Endodermal cell (in vitro differentiated cells): ENCODE results near the gene KCNJ10. TPM values are rescaled to one million over a fixed set of nuclear protein-coding genes. Genes with fewer than 3 reads are reported as not detected.

Experiments
- DNase-seq: peaks from one replicate; pipeline ENCODE4 v3.0.0-alpha.2; 2017
- H3K27ac ChIP-seq: 2 replicates; pipeline ENCODE4 v1.5.1; 2013; ENCODE audit warnings: mild to moderate bottlenecking, low read depth, low read length, moderate library complexity
- H3K27me3 ChIP-seq: 2 replicates; pipeline ENCODE4 v1.6.1; 2013; ENCODE audit warnings: mild to moderate bottlenecking, low read length, moderate library complexity; ENCODE audit not compliant: insufficient read depth, control insufficient read depth, poor library complexity, severe bottlenecking
- H3K36me3 ChIP-seq: 2 replicates; pipeline ENCODE4 v1.7.0; 2013; ENCODE audit warnings: mild to moderate bottlenecking, low read length, moderate library complexity; ENCODE audit not compliant: control insufficient read depth, insufficient read depth
- H3K4me1 ChIP-seq: one replicate; pipeline ENCODE4 v1.7.0; 2013; ENCODE audit warnings: low read length; ENCODE audit not compliant: control insufficient read depth, insufficient read depth
- H3K4me3 ChIP-seq: 2 replicates; pipeline ENCODE4 v1.5.1; 2013; ENCODE audit warnings: mild to moderate bottlenecking, low read length, moderate library complexity
- H3K9ac ChIP-seq: 2 replicates; pipeline ENCODE4 v1.6.1; 2013; ENCODE audit warnings: mild to moderate bottlenecking, low read length, moderate library complexity; ENCODE audit not compliant: poor library complexity, severe bottlenecking; ENCODE audit errors: extremely low read depth
- H3K9me3 ChIP-seq: 2 replicates; pipeline ENCODE4 v1.6.1; 2013; ENCODE audit warnings: mild to moderate bottlenecking, low read length, moderate library complexity; ENCODE audit not compliant: control insufficient read depth
- H3K27ac Mint-ChIP-seq: 2 replicates; pipeline ENCODE4 v1.8.0; 2020; ENCODE audit warnings: mixed read lengths
- H3K27me3 Mint-ChIP-seq: 2 replicates; pipeline ENCODE4 v1.8.0; 2021; ENCODE audit warnings: mild to moderate bottlenecking, mixed read lengths; ENCODE audit not compliant: insufficient read depth
- H3K36me3 Mint-ChIP-seq: 2 replicates; pipeline ENCODE4 v1.8.0; 2020; ENCODE audit warnings: low read depth, mixed read lengths
- H3K4me1 Mint-ChIP-seq: 2 replicates; pipeline ENCODE4 v1.8.0; 2020; ENCODE audit warnings: mixed read lengths
- H3K4me3 Mint-ChIP-seq: 2 replicates; pipeline ENCODE4 v1.8.0; 2020; ENCODE audit warnings: mild to moderate bottlenecking, moderate library complexity, mixed read lengths
- H3K9me3 Mint-ChIP-seq: 2 replicates; pipeline ENCODE4 v1.8.0; 2020; ENCODE audit warnings: mild to moderate bottlenecking, mixed read lengths
- WGBS, 2 experiments: methylation state at CpG; one replicate each; pipeline versions ENCODE4 v1.1.5 to v1.1.7; 2013; ENCODE audit warnings: missing lambda C conversion rate in 2 of 2, mixed read lengths in 1 of 2; ENCODE audit not compliant: insufficient coverage in 1 of 2, insufficient read length in 1 of 2; 5-methylcytosine and 5-hydroxymethylcytosine counted together
- total RNA-seq, 2 donors: library from RNA; stranded (reverse); fragmentation: NEBNext Ultra II Directional in 1 of 2; extraction: Animal tissue kit (Norgen Biotek cat#: 25700) in 1 of 2; gene quantifications; 2 replicates in 1 of 2; 3 replicates in 1 of 2; pipeline ENCODE4 v1.2.1, GENCODE V29; 2021
- TF ChIP-seq, protein P1 (sequence below): fragments of 200-600 bp; sonication (generic); conservative IDR thresholded peaks from 2 replicates; pipeline ENCODE4 v1.5.0; 2021; ENCODE audit warnings: antibody characterized with exemption, mild to moderate bottlenecking

The KCNJ10 gene
- total RNA-seq, 2 donors from 2014 or later, result 0.26 TPM; not detected in 1

DNA sequence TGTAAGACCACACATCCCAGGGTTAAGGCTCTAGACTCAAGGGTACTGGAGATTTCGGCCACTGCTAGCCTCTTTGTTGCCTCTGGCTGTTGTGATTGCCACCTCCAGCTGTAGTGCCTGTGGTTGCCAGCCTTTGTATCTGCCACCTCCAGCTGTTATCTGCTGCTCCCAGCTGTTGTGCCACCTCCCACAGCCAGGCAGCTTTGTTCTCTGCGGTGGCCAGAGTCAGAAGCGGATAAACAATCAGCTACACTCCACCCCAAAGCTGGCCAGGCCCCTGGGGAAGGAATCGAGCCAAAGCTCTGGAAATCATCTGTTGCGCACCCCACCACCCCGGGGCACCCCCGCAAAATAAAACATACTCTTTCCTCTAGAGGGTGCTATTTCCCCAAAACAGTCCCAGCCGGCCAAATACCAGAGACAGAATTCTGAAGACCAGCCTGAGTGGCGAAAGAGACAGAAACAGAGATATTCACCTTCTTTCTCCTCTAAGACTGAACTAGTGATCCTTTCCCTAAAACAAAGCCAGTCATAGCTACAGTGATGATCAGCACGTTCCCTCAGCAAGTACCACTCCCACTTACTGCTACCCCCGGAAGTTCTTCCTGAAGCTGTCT, 23.4 kb downstream of the KCNJ10 start:
- Histone ChIP-seq H3K9me3 (no peaks in the 10 kb centered on the region), H3K27me3 (no peaks in the 10 kb centered on the region), H3K9ac (no peak overlapping the region), H3K27ac (no peak overlapping the region), H3K4me3 (peak overlapping the region; percentile 19), H3K36me3 (peaks cover 5% of the 10 kb centered on the region), H3K4me1 (peaks cover 3% of the 10 kb centered on the region)
- WGBS, 2 experiments, result 15 to 16% methylated on average over 5 to 11 of the region's 11 CpGs
- H3K27me3 Mint-ChIP-seq, result peaks cover 21% of the 10 kb centered on the region
- H3K36me3 Mint-ChIP-seq, result no peaks in the 10 kb centered on the region
- H3K4me1 Mint-ChIP-seq, result peaks cover 29% of the 10 kb centered on the region
- peak overlapping the region; percentile 8 for H3K27ac Mint-ChIP-seq
- no peaks in the 10 kb centered on the region for H3K9me3 Mint-ChIP-seq
- peak; percentile 92 for DNase-seq
- TF ChIP-seq, protein P1, sequence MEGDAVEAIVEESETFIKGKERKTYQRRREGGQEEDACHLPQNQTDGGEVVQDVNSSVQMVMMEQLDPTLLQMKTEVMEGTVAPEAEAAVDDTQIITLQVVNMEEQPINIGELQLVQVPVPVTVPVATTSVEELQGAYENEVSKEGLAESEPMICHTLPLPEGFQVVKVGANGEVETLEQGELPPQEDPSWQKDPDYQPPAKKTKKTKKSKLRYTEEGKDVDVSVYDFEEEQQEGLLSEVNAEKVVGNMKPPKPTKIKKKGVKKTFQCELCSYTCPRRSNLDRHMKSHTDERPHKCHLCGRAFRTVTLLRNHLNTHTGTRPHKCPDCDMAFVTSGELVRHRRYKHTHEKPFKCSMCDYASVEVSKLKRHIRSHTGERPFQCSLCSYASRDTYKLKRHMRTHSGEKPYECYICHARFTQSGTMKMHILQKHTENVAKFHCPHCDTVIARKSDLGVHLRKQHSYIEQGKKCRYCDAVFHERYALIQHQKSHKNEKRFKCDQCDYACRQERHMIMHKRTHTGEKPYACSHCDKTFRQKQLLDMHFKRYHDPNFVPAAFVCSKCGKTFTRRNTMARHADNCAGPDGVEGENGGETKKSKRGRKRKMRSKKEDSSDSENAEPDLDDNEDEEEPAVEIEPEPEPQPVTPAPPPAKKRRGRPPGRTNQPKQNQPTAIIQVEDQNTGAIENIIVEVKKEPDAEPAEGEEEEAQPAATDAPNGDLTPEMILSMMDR, result peak; percentile 85
- H3K4me3 Mint-ChIP-seq, result peak overlapping the region; percentile 17

DNA sequence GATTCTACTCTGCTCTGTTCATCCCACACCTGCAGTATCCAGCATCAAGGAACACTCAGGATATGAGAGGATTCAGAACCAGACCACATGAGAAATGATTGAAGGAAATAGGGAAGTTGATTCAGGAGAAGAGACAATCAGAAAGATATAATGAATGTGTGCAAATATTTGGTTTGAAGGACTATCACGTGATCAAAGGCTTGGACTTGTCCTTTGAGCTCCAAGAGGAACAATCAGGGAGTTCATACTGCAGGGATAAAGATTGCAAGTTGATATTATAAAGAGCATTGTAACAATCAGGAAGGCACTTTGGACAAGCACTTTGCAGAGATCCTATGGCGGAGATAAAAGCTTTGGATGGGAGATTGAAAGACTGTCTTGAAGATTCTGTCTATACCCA, 24.3 kb downstream of the KCNJ10 start:
- H3K27ac ChIP-seq, result no peak overlapping the region
- H3K4me1 ChIP-seq, result peaks cover 3% of the 10 kb centered on the region
- peaks cover 9% of the 10 kb centered on the region for H3K36me3 ChIP-seq
- Mint-ChIP-seq H3K27ac (no peak overlapping the region), H3K4me3 (no peak overlapping the region), H3K27me3 (peaks cover 22% of the 10 kb centered on the region), H3K4me1 (peaks cover 29% of the 10 kb centered on the region), H3K36me3 (no peaks in the 10 kb centered on the region), H3K9me3 (no peaks in the 10 kb centered on the region)
- no peaks in the 10 kb centered on the region for H3K27me3 ChIP-seq
- DNase-seq, result no peak
- H3K4me3 ChIP-seq, result no peak overlapping the region
- H3K9me3 ChIP-seq, result no peaks in the 10 kb centered on the region
- no peak overlapping the region for H3K9ac ChIP-seq
- TF ChIP-seq, protein P1, result no peak
- 87 to 92% methylated on average over 1 to 2 of the region's 2 CpGs for WGBS, 2 experiments

DNA sequence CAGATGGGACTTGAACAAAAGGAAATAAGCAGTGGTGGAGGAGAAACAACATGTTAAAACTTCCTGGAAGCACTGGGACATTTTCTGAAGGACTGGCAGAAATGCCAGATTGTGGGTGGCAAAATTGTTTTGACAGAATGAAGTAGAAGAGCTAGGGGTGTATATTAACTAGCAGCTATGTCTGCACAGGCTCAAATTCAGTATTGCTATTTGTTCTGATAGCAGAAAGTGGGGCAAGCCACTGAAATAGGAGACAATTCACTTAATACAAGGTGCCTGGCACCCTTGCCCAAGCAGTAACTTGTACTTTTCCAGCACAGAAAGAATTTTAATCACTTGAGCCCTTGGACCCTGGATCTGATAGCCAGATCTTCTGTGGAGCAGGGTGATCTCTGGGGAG, 26.4 kb downstream of the KCNJ10 start:
- H3K9me3 ChIP-seq, result no peaks in the 10 kb centered on the region
- H3K27ac Mint-ChIP-seq, result no peak overlapping the region
- no peak overlapping the region for H3K9ac ChIP-seq
- no peak for DNase-seq
- TF ChIP-seq, protein P1, result no peak
- H3K4me3 Mint-ChIP-seq, result no peak overlapping the region
- no peak overlapping the region for H3K4me3 ChIP-seq
- H3K27me3 Mint-ChIP-seq, result peaks cover 29% of the 10 kb centered on the region
- no peaks in the 10 kb centered on the region for H3K27me3 ChIP-seq
- H3K36me3 Mint-ChIP-seq, result no peaks in the 10 kb centered on the region
- peaks cover 9% of the 10 kb centered on the region for H3K36me3 ChIP-seq
- H3K4me1 ChIP-seq, result peaks cover 3% of the 10 kb centered on the region
- no peaks in the 10 kb centered on the region for H3K9me3 Mint-ChIP-seq
- no peak overlapping the region for H3K27ac ChIP-seq
- peaks cover 23% of the 10 kb centered on the region for H3K4me1 Mint-ChIP-seq
